ENCODE results near the gene WDR86.
A peak's percentile ranks its signal among the peaks of the same experiment; 100 is the strongest.

Gene WDR86

GRCh38 chr7:151372612-151373265, 37.1 kb downstream of the WDR86 start:
- TF ChIP-seq, protein P1, sequence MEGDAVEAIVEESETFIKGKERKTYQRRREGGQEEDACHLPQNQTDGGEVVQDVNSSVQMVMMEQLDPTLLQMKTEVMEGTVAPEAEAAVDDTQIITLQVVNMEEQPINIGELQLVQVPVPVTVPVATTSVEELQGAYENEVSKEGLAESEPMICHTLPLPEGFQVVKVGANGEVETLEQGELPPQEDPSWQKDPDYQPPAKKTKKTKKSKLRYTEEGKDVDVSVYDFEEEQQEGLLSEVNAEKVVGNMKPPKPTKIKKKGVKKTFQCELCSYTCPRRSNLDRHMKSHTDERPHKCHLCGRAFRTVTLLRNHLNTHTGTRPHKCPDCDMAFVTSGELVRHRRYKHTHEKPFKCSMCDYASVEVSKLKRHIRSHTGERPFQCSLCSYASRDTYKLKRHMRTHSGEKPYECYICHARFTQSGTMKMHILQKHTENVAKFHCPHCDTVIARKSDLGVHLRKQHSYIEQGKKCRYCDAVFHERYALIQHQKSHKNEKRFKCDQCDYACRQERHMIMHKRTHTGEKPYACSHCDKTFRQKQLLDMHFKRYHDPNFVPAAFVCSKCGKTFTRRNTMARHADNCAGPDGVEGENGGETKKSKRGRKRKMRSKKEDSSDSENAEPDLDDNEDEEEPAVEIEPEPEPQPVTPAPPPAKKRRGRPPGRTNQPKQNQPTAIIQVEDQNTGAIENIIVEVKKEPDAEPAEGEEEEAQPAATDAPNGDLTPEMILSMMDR (conservative IDR thresholded peaks at IDR 0.05; ENCODE audit: low read length), result no peak
- no peak for DNase-seq (ENCODE audit: low read depth)
- no peak overlapping the region for H3K4me3 ChIP-seq (ENCODE audit: low read length)

GRCh38 chr7:151371266-151371665, 38.6 kb downstream of the WDR86 start:
- no peak overlapping the region for H3K4me3 ChIP-seq (ENCODE audit: low read length)
- TF ChIP-seq, protein P1 (conservative IDR thresholded peaks at IDR 0.05; ENCODE audit: low read length), result no peak
- DNase-seq (ENCODE audit: low read depth), result no peak

GRCh38 chr7:151368136-151368571, 41.7 kb downstream of the WDR86 start:
- H3K4me3 ChIP-seq (ENCODE audit: low read length), result no peak overlapping the region
- DNase-seq (ENCODE audit: low read depth), result peak; percentile 65
- TF ChIP-seq, protein P1 (conservative IDR thresholded peaks at IDR 0.05; ENCODE audit: low read length), result peak; percentile 98

- H3K4me3 ChIP-seq (ENCODE audit: low read length), result no peak overlapping the region
- TF ChIP-seq, protein P1 (conservative IDR thresholded peaks at IDR 0.05; ENCODE audit: low read length), result no peak
- no peak for DNase-seq (ENCODE audit: low read depth)
Measured at GRCh38 chr7:151367284-151367683, 42.6 kb downstream of the WDR86 start.

DNA sequence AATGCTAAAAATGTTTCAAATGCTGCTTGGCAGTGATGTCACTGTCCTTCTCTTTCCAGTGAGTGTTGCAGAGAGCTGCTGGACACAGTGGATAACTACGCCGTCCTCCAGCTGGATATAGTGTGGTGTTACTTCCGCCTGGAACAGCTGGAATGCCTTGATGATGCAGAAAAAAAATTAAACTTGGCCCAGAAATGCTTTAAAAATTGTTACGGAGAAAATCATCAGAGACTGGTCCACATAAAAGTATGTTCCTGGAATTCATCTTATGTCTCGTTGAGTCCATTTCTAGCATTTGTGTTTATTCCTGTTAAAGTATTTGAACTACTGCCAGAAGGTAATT, 43.0 kb downstream of the WDR86 start:
- peak; percentile 92 for DNase-seq (ENCODE audit: low read depth)
- H3K4me3 ChIP-seq (ENCODE audit: low read length), result no peak overlapping the region
- TF ChIP-seq, protein P1 (conservative IDR thresholded peaks at IDR 0.05; ENCODE audit: low read length), result no peak

- DNase-seq (ENCODE audit: low read depth), result peak; percentile 13
- TF ChIP-seq, protein P1 (conservative IDR thresholded peaks at IDR 0.05; ENCODE audit: low read length), result no peak
- H3K4me3 ChIP-seq (ENCODE audit: low read length), result no peak overlapping the region
Measured at GRCh38 chr7:151366166-151366879, 43.5 kb downstream of the WDR86 start.

GRCh38 chr7:151363182-151363581, 46.7 kb downstream of the WDR86 start:
- no peak for DNase-seq (ENCODE audit: low read depth)
- TF ChIP-seq, protein P1 (conservative IDR thresholded peaks at IDR 0.05; ENCODE audit: low read length), result no peak
- H3K4me3 ChIP-seq (ENCODE audit: low read length), result no peak overlapping the region

All from AG10803 (cell line).